Endodermal cell (in vitro differentiated cells): Measurements from ENCODE around the gene SMAGP. TPM values are rescaled to one million over a fixed set of nuclear protein-coding genes. Genes with fewer than 3 reads are reported as not detected.

Experiments used
- DNase-seq: peaks from one replicate; pipeline ENCODE4 v3.0.0-alpha.2; 2017
- H3K27ac ChIP-seq: 2 replicates; pipeline ENCODE4 v1.5.1; 2013; ENCODE audit warnings: mild to moderate bottlenecking, low read depth, low read length, moderate library complexity
- H3K27me3 ChIP-seq: 2 replicates; pipeline ENCODE4 v1.6.1; 2013; ENCODE audit warnings: mild to moderate bottlenecking, low read length, moderate library complexity; ENCODE audit not compliant: insufficient read depth, control insufficient read depth, poor library complexity, severe bottlenecking
- H3K36me3 ChIP-seq: 2 replicates; pipeline ENCODE4 v1.7.0; 2013; ENCODE audit warnings: mild to moderate bottlenecking, low read length, moderate library complexity; ENCODE audit not compliant: control insufficient read depth, insufficient read depth
- H3K4me1 ChIP-seq: one replicate; pipeline ENCODE4 v1.7.0; 2013; ENCODE audit warnings: low read length; ENCODE audit not compliant: control insufficient read depth, insufficient read depth
- H3K4me3 ChIP-seq: 2 replicates; pipeline ENCODE4 v1.5.1; 2013; ENCODE audit warnings: mild to moderate bottlenecking, low read length, moderate library complexity
- H3K9ac ChIP-seq: 2 replicates; pipeline ENCODE4 v1.6.1; 2013; ENCODE audit warnings: mild to moderate bottlenecking, low read length, moderate library complexity; ENCODE audit not compliant: poor library complexity, severe bottlenecking; ENCODE audit errors: extremely low read depth
- H3K9me3 ChIP-seq: 2 replicates; pipeline ENCODE4 v1.6.1; 2013; ENCODE audit warnings: mild to moderate bottlenecking, low read length, moderate library complexity; ENCODE audit not compliant: control insufficient read depth
- H3K27ac Mint-ChIP-seq: 2 replicates; pipeline ENCODE4 v1.8.0; 2020; ENCODE audit warnings: mixed read lengths
- H3K27me3 Mint-ChIP-seq: 2 replicates; pipeline ENCODE4 v1.8.0; 2021; ENCODE audit warnings: mild to moderate bottlenecking, mixed read lengths; ENCODE audit not compliant: insufficient read depth
- H3K36me3 Mint-ChIP-seq: 2 replicates; pipeline ENCODE4 v1.8.0; 2020; ENCODE audit warnings: low read depth, mixed read lengths
- H3K4me1 Mint-ChIP-seq: 2 replicates; pipeline ENCODE4 v1.8.0; 2020; ENCODE audit warnings: mixed read lengths
- H3K4me3 Mint-ChIP-seq: 2 replicates; pipeline ENCODE4 v1.8.0; 2020; ENCODE audit warnings: mild to moderate bottlenecking, moderate library complexity, mixed read lengths
- H3K9me3 Mint-ChIP-seq: 2 replicates; pipeline ENCODE4 v1.8.0; 2020; ENCODE audit warnings: mild to moderate bottlenecking, mixed read lengths
- CTCF ChIP-seq: fragments of 200-600 bp; sonication (generic); conservative IDR thresholded peaks from 2 replicates; pipeline ENCODE4 v1.5.0; 2021; ENCODE audit warnings: antibody characterized with exemption, mild to moderate bottlenecking
- WGBS, 2 experiments: methylation state at CpG; one replicate each; pipeline versions ENCODE4 v1.1.5 to v1.1.7; 2013; ENCODE audit warnings: missing lambda C conversion rate in 2 of 2, mixed read lengths in 1 of 2; ENCODE audit not compliant: insufficient coverage in 1 of 2, insufficient read length in 1 of 2; 5-methylcytosine and 5-hydroxymethylcytosine counted together
- total RNA-seq, 2 donors: library from RNA; stranded (reverse); fragmentation: NEBNext Ultra II Directional in 1 of 2; extraction: Animal tissue kit (Norgen Biotek cat#: 25700) in 1 of 2; gene quantifications; 2 replicates in 1 of 2; 3 replicates in 1 of 2; pipeline ENCODE4 v1.2.1, GENCODE V29; 2021

SMAGP gene
- total RNA-seq, 2 donors from 2014 or later, result 43.5 to 61.2 TPM

- no peaks in the 10 kb centered on the region for H3K27me3 ChIP-seq
- Mint-ChIP-seq H3K9me3 (no peaks in the 10 kb centered on the region), H3K4me3 (no peak overlapping the region), H3K27me3 (no peaks in the 10 kb centered on the region), H3K4me1 (no peaks in the 10 kb centered on the region), H3K27ac (no peak overlapping the region), H3K36me3 (peaks cover 15% of the 10 kb centered on the region)
- no peak overlapping the region for H3K9ac ChIP-seq
- TF ChIP-seq CTCF, result no peak
- no peaks in the 10 kb centered on the region for H3K9me3 ChIP-seq
- H3K36me3 ChIP-seq, result no peaks in the 10 kb centered on the region
- WGBS, 2 experiments, result 84% methylated on average over 2 of the region's 2 CpGs; no CpG with 5 or more reads in 1 of the 2 experiments
- no peak overlapping the region for H3K4me3 ChIP-seq
- no peak for DNase-seq
- no peak overlapping the region for H3K27ac ChIP-seq
- H3K4me1 ChIP-seq, result no peaks in the 10 kb centered on the region
Observed at GRCh38 chr12:51225771-51226170, 44.4 kb downstream of the SMAGP start.

- Histone ChIP-seq H3K27me3 (no peaks in the 10 kb centered on the region), H3K9me3 (no peaks in the 10 kb centered on the region), H3K27ac (peak overlapping the region; percentile 36), H3K36me3 (no peaks in the 10 kb centered on the region), H3K4me1 (no peaks in the 10 kb centered on the region), H3K4me3 (no peak overlapping the region), H3K9ac (no peak overlapping the region)
- Mint-ChIP-seq H3K27me3 (no peaks in the 10 kb centered on the region), H3K4me3 (no peak overlapping the region), H3K9me3 (no peaks in the 10 kb centered on the region), H3K36me3 (peaks cover 15% of the 10 kb centered on the region), H3K27ac (no peak overlapping the region), H3K4me1 (no peaks in the 10 kb centered on the region)
- no peak for DNase-seq
- TF ChIP-seq CTCF, result no peak
- WGBS, 2 experiments, result 80% methylated on average over 4 of the region's 4 CpGs
Observed at GRCh38 chr12:51225234-51225633, 45.0 kb downstream of the SMAGP start.

- Histone ChIP-seq H3K36me3 (no peaks in the 10 kb centered on the region), H3K9me3 (no peaks in the 10 kb centered on the region), H3K27me3 (no peaks in the 10 kb centered on the region), H3K4me1 (no peaks in the 10 kb centered on the region), H3K4me3 (no peak overlapping the region), H3K9ac (no peak overlapping the region), H3K27ac (no peak overlapping the region)
- H3K36me3 Mint-ChIP-seq, result peaks cover 15% of the 10 kb centered on the region
- H3K4me1 Mint-ChIP-seq, result no peaks in the 10 kb centered on the region
- DNase-seq, result no peak
- 88 to 92% methylated on average over 2 to 3 of the region's 3 CpGs for WGBS, 2 experiments
- H3K4me3 Mint-ChIP-seq, result no peak overlapping the region
- H3K27ac Mint-ChIP-seq, result no peak overlapping the region
- H3K9me3 Mint-ChIP-seq, result no peaks in the 10 kb centered on the region
- no peaks in the 10 kb centered on the region for H3K27me3 Mint-ChIP-seq
- TF ChIP-seq CTCF, result no peak
Observed at GRCh38 chr12:51224625-51225024, 45.6 kb downstream of the SMAGP start.
